Parathyroid adenoma (tissue), 2 donors: Measurements from ENCODE around the gene DUS1L.
A peak's percentile ranks its signal among the peaks of the same experiment; 100 is the strongest.

Experiments
- H2AFZ ChIP-seq: fragments of 300-600 bp; sonication (generic); one replicate; pipeline ENCODE4 v1.7.0; 2017; ENCODE audit warnings: antibody characterized with exemption, mild to moderate bottlenecking
- H3K27ac ChIP-seq: fragments of 300-600 bp; sonication (generic); one replicate; pipeline ENCODE4 v1.7.0; 2017
- H3K27me3 ChIP-seq: fragments of 300-600 bp; sonication (generic); one replicate; pipeline ENCODE4 v1.7.0; 2017; ENCODE audit warnings: low read length; ENCODE audit not compliant: control insufficient read depth, insufficient read depth
- H3K36me3 ChIP-seq: fragments of 300-600 bp; sonication (generic); one replicate; pipeline ENCODE4 v1.7.0; 2017; ENCODE audit warnings: low read length; ENCODE audit not compliant: control insufficient read depth, insufficient read depth
- H3K4me1 ChIP-seq: fragments of 300-600 bp; sonication (generic); one replicate; pipeline ENCODE4 v1.7.0; 2017; ENCODE audit warnings: control low read depth
- H3K4me2 ChIP-seq: fragments of 300-600 bp; sonication (generic); one replicate; pipeline ENCODE4 v1.7.0; 2017; ENCODE audit warnings: low read length
- H3K4me3 ChIP-seq: fragments of 300-600 bp; sonication (generic); one replicate; pipeline ENCODE4 v1.7.0; 2017; ENCODE audit warnings: low read depth, low read length
- H3K79me2 ChIP-seq: fragments of 300-600 bp; sonication (generic); one replicate; pipeline ENCODE4 v1.7.0; 2017; ENCODE audit warnings: control low read depth
- H3K9ac ChIP-seq: fragments of 300-600 bp; sonication (generic); one replicate; pipeline ENCODE4 v1.7.0; 2017; ENCODE audit warnings: mild to moderate bottlenecking
- H3K9me3 ChIP-seq: fragments of 300-600 bp; sonication (generic); one replicate; pipeline ENCODE4 v1.7.0; 2017; ENCODE audit warnings: low read length; ENCODE audit not compliant: control insufficient read depth
- CTCF ChIP-seq: fragments of 300-600 bp; sonication (generic); IDR thresholded peaks from one replicate; pipeline ENCODE4 v1.7.0; 2017; ENCODE audit warnings: antibody characterized with exemption, mild to moderate bottlenecking
- donor health status: primary hyperparathyroidism.

The DUS1L gene

DNA sequence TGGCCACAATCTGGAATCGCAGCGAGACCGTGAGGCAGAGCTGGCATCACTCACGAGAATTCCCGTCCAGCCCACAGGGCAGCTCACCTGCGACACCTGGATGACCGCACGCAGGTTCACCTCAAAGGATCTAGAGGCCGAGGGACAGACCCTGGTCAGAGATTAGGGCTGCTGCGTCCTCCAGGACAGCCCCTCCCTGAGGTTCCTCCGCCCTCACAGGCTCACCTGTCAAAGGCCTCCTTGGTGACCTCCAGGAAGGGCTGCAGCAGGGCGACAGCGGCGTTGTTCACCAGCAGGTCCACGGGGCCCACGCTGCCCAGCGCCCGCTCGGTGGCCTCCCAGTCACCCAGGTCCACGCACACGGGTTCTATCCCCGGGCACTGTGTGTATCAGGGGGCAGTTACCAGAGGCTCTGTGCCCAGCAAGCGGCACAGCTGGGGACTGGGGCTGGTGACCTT, 28.9 kb downstream of the DUS1L start:
- Histone ChIP-seq H3K27ac (peak overlapping the region; percentile 86), H3K36me3 (no peaks in the 10 kb centered on the region)
- no peak for TF ChIP-seq CTCF

GRCh38 chr17:82035956-82036633, 29.5 kb downstream of the DUS1L start:
- Histone ChIP-seq H3K4me1 (peaks cover 4% of the 10 kb centered on the region), H3K4me2 (peak overlapping the region; percentile 95), H3K9me3 (no peaks in the 10 kb centered on the region), H3K4me3 (peak overlapping the region; percentile 87), H3K27ac (peak overlapping the region; percentile 86), H3K9ac (no peak overlapping the region), H3K27me3 (no peaks in the 10 kb centered on the region), H3K79me2 (no peaks in the 10 kb centered on the region), H3K36me3 (no peaks in the 10 kb centered on the region), H2AFZ (no peak overlapping the region)
- TF ChIP-seq CTCF, result no peak

More for the DNA sequence above, 28.9 kb downstream of the DUS1L start:
- peak overlapping the region; percentile 87 for H3K4me3 ChIP-seq
- H3K27me3 ChIP-seq, result no peaks in the 10 kb centered on the region
- peak overlapping the region; percentile 84 for H3K9ac ChIP-seq
- H2AFZ ChIP-seq, result peak overlapping the region; percentile 71
- peak overlapping the region; percentile 95 for H3K4me2 ChIP-seq
- peaks cover 4% of the 10 kb centered on the region for H3K4me1 ChIP-seq
- H3K9me3 ChIP-seq, result no peaks in the 10 kb centered on the region
- H3K79me2 ChIP-seq, result no peaks in the 10 kb centered on the region

DNA sequence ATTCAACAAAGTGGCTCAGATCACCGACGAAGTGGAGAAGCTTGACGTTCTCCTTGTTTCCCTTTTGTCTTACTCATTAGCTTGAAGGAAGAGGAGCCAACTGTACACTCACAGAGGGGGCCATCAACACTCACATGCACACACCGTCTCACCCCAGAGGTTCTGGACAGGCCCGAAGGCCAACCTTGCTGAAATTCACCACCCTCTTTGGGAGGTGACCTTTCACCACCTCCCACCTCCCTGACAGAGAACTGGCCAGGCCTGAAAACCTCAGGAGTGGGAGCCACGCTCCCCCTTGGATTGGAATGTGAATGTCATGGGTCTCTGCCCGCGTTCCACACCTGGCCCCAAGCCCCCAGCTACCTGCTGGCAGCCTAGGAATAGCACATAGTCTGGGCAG, 30.1 kb downstream of the DUS1L start:
- H3K9ac ChIP-seq, result no peak overlapping the region
- H3K27me3 ChIP-seq, result no peaks in the 10 kb centered on the region
- no peak overlapping the region for H3K4me2 ChIP-seq
- TF ChIP-seq CTCF, result no peak
- no peaks in the 10 kb centered on the region for H3K36me3 ChIP-seq
- H3K27ac ChIP-seq, result no peak overlapping the region
- H3K4me1 ChIP-seq, result peaks cover 4% of the 10 kb centered on the region
- H3K79me2 ChIP-seq, result no peaks in the 10 kb centered on the region
- no peak overlapping the region for H2AFZ ChIP-seq
- no peaks in the 10 kb centered on the region for H3K9me3 ChIP-seq
- no peak overlapping the region for H3K4me3 ChIP-seq

DNA sequence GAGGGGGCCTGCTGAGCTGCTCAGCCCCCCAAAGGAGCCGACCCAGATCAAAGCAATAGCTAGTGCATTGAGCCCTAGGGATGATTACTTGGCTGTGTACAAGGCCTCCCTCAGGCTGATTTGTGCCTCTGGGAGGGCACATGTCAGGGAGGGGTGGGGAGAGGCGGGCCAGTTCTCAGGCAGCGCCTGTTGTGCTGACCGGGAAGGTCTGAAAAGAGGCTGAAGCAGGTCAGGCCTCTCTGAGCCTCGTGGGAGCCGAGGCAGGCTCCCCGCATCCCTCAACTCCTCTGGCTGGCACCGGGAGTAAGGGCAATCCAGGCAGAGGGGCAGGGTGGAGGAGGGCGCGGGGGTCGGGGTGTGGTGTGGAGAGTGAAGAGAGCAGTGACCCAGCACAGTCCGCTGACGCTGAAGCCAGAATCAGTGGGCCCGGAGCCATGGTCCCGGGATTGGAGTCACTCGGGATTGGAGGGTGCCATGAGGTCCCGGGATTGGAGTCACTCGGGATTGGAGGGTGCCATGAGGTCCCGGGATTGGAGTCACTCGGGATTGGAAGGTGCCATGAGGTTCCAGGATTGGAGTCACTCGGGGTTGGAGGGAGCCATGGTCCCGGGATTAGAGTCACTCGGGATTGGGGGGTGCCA, 31.1 kb downstream of the DUS1L start:
- Histone ChIP-seq H3K36me3 (no peaks in the 10 kb centered on the region), H3K4me2 (no peak overlapping the region), H3K27me3 (no peaks in the 10 kb centered on the region), H3K79me2 (no peaks in the 10 kb centered on the region), H3K4me1 (peaks cover 10% of the 10 kb centered on the region), H2AFZ (no peak overlapping the region), H3K4me3 (no peak overlapping the region), H3K27ac (no peak overlapping the region), H3K9me3 (no peaks in the 10 kb centered on the region), H3K9ac (no peak overlapping the region)
- TF ChIP-seq CTCF, result no peak
